HepG2 (cell line): ENCODE data around the gene SVBP. TPM values are rescaled to one million over a fixed set of nuclear protein-coding genes. Genes with fewer than 3 reads are reported as not detected.
A peak's percentile ranks its signal among the peaks of the same experiment; 100 is the strongest.

Experiments used
- AGO1 ChIP-seq: fragments of 200-400 bp; formaldehyde crosslinking; IDR thresholded peaks from 2 replicates; pipeline ENCODE4 v1.6.1; 2017; ENCODE audit warnings: mild to moderate bottlenecking, low read depth, low read length, moderate library complexity; ENCODE audit not compliant: poor library complexity, severe bottlenecking
- AKAP8 ChIP-seq: sonication (generic); formaldehyde crosslinking; IDR thresholded peaks from 2 replicates; pipeline ENCODE4 v1.5.1; 2020; ENCODE audit warnings: mild to moderate bottlenecking, missing genetic modification reagents
- FOSL1 ChIP-seq: sonication (generic); formaldehyde crosslinking; IDR thresholded peaks from 2 replicates; pipeline ENCODE4 v1.9.0; 2021; ENCODE audit warnings: missing genetic modification reagents, borderline replicate concordance
- FOXO4 ChIP-seq: sonication (generic); formaldehyde crosslinking; conservative IDR thresholded peaks from 2 replicates; pipeline ENCODE4 v1.8.1; 2023; ENCODE audit warnings: missing genetic modification reagents
- GZF1 ChIP-seq: sonication (generic); formaldehyde crosslinking; IDR thresholded peaks from 2 replicates; pipeline ENCODE4 v1.5.1; 2020; ENCODE audit warnings: mild to moderate bottlenecking, missing genetic modification reagents
- KLF16 ChIP-seq, 2 experiments: sonication (generic) in 1 of 2; formaldehyde crosslinking in 1 of 2; IDR thresholded peaks; 2 replicates each; pipeline versions ENCODE4 v1.6.1 to v1.8.0; 2016 to 2023; ENCODE audit warnings: missing genetic modification reagents in 2 of 2, missing compliant biosample characterization in 1 of 2
- MAZ ChIP-seq, 2 experiments: sonication (generic) in 1 of 2; formaldehyde crosslinking in 1 of 2; IDR thresholded peaks; 2 replicates each; pipeline versions ENCODE4 v1.5.0 to v1.6.1; 2012 to 2020; ENCODE audit warnings: low read depth in 2 of 2, mild to moderate bottlenecking in 2 of 2, borderline replicate concordance in 1 of 2, improper control_type of control experiment in 1 of 2, low read length in 1 of 2, missing genetic modification reagents in 1 of 2, moderate library complexity in 1 of 2
- MLLT10 ChIP-seq: sonication (generic); formaldehyde crosslinking; IDR thresholded peaks from 2 replicates; pipeline ENCODE4 v1.4.0; 2020; ENCODE audit warnings: missing genetic modification reagents
- ONECUT2 ChIP-seq: sonication (generic); formaldehyde crosslinking; IDR thresholded peaks from 2 replicates; pipeline ENCODE4 v1.4.0; 2020; ENCODE audit warnings: missing genetic modification reagents
- RBAK ChIP-seq: sonication (generic); formaldehyde crosslinking; IDR thresholded peaks from 2 replicates; pipeline ENCODE4 v1.5.1; 2020; ENCODE audit warnings: mild to moderate bottlenecking, missing genetic modification reagents
- RBFOX2 ChIP-seq: fragments of 200-400 bp; formaldehyde crosslinking; IDR thresholded peaks from 2 replicates; pipeline ENCODE4 v1.6.1; 2017; ENCODE audit warnings: low read depth, mild to moderate bottlenecking, low read length
- SMYD3 ChIP-seq: sonication (generic); formaldehyde crosslinking; IDR thresholded peaks from 2 replicates; pipeline ENCODE4 v1.8.1; 2023; ENCODE audit warnings: mild to moderate bottlenecking, missing genetic modification reagents
- ZNF10 ChIP-seq: sonication (generic); formaldehyde crosslinking; IDR thresholded peaks from 2 replicates; pipeline ENCODE4 v1.4.0; 2020; ENCODE audit warnings: mild to moderate bottlenecking, low read depth, missing genetic modification reagents, borderline replicate concordance
- ZNF235 ChIP-seq: sonication (generic); formaldehyde crosslinking; IDR thresholded peaks from 2 replicates; pipeline ENCODE4 v1.8.1; 2023; ENCODE audit warnings: mild to moderate bottlenecking, missing genetic modification reagents, borderline replicate concordance
- ZNF33A ChIP-seq: sonication (generic); formaldehyde crosslinking; IDR thresholded peaks from 2 replicates; pipeline ENCODE4 v1.5.1; 2020; ENCODE audit warnings: missing genetic modification reagents, mild to moderate bottlenecking, moderate library complexity, borderline replicate concordance
- ZNF772 ChIP-seq: sonication (generic); formaldehyde crosslinking; IDR thresholded peaks from 2 replicates; pipeline ENCODE4 v1.5.0; 2020; ENCODE audit warnings: mild to moderate bottlenecking, missing genetic modification reagents
- polyA plus RNA-seq, 8 experiments: library from polyadenylated mRNA; depleted of rRNA in 3 of 8; stranded (reverse) in 7 of 8; unstranded in 1 of 8; fragments of >200 nt; fragmentation: Illumina TruSeq in 4 of 8; extraction: Trizol in 4 of 8; gene quantifications; 2 replicates each; pipeline versions ENCODE4 v1.2.1 to v1.2.3, GENCODE V29; 2011 to 2016; ENCODE audit warnings: low read depth in 4 of 8, missing spikeins in 1 of 8, mixed read lengths in 1 of 8; ENCODE audit not compliant: insufficient read depth in 1 of 8
- total RNA-seq, 5 experiments: library from RNA; depleted of rRNA; stranded (reverse); fragments of >200 nt; fragmentation: Illumina TruSeq; extraction: Trizol; gene quantifications; 2 replicates each; pipeline ENCODE4 v1.2.3, GENCODE V29; 2016; ENCODE audit warnings: low read depth in 1 of 5
- TF ChIP-seq, protein P1 (sequence below): sonication (generic); formaldehyde crosslinking; IDR thresholded peaks from 2 replicates; pipeline ENCODE4 v1.5.1; 2020; ENCODE audit warnings: missing genetic modification reagents, mild to moderate bottlenecking, borderline replicate concordance
- TF ChIP-seq, protein P2 (sequence below): sonication (generic); formaldehyde crosslinking; IDR thresholded peaks from 2 replicates; pipeline ENCODE4 v1.8.0; 2022; ENCODE audit warnings: missing genetic modification reagents, low read depth, mild to moderate bottlenecking, borderline replicate concordance
- TF ChIP-seq, protein P3 (sequence below): sonication (generic); formaldehyde crosslinking; IDR thresholded peaks from 2 replicates; pipeline ENCODE4 v1.5.1; 2020; ENCODE audit warnings: mild to moderate bottlenecking, missing genetic modification reagents, moderate library complexity
- TF ChIP-seq, protein P4 (sequence below): IDR thresholded peaks from 2 replicates; pipeline ENCODE4 v1.6.1; 2016

SVBP gene
- total and polyA plus RNA-seq, 2 of the 13 experiments (the other 11 are each of a cell fraction or from before 2014, with no cell fraction given): 28.8 to 48.2 TPM

DNA sequence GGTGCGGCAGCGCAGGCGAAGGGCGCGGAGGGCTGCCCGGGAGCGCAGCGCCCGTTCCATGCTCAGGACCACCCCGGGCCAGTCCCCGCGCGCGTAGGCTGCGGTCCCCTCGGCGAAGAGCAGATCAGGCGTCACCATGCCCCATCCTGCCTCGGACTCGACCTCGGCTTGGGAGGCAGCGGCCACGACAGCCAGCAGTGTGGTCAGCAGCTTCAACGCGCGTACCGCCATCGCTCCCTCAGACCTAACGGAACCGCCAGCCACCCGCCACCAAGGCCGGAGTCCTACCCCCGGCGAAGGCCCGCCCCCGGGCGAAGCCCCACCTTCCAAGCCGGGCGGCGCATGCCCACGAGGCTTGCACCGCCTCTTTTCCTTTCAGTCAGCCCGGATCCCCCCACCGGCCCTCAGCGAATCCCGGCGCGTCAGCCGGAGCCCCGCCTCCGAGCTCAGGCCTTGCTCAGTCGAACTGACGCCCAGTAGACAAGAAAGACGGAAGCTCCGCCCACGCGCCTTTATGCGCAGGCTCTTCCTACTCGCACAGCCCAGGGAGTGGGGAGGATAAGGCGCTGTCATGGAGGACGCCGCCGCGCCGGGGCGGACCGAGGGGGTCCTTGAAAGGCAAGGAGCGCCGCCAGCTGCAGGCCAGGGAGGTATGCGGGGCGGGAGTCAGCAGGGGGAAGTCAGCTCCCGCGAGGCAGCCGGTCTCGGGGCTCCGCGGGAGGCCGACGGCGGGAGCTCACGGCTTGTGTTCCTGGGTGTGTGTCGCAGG, 50.3 kb downstream of the SVBP start, which contains the start of the genes C1orf50 and P3H1 (continued):
- TF ChIP-seq SMYD3 (peak; percentile 80; the same call in 1 of the 2 replicates), AKAP8 (no peak), RBAK (CRISPR knock-in tag) (no peak), ZNF33A (no peak), RBFOX2 (peak; percentile 92), ZNF10 (CRISPR knock-in tag) (no peak), GZF1 (CRISPR knock-in tag) (peak; percentile 86), ZNF772 (CRISPR knock-in tag) (peak; percentile 84), ONECUT2 (0 out of 2 replicates have a peak, but pooled peaks have one; percentile 42), FOSL1 (no peak), KLF16 (CRISPR knock-in tag; IDR thresholded peaks at IDR 0.05) (peak in 1 of 2 experiments; percentile 80; a peak in 2 of 4 replicates), MAZ (IDR thresholded peaks at IDR 0.05; ENCODE audit: borderline replicate concordance, low read depth, low read length) (peak; percentile 52; the same call in 1 of the 2 replicates), MAZ (CRISPR knock-in tag; IDR thresholded peaks at IDR 0.05; ENCODE audit: low read depth) (no peak; the same call in 1 of the 2 replicates), FOXO4 (CRISPR knock-in tag) (no peak), AGO1 (no peak), MLLT10 (CRISPR knock-in tag) (no peak), ZNF235 (CRISPR knock-in tag) (no peak; the same call in 1 of the 2 replicates)
- TF ChIP-seq, protein P1, sequence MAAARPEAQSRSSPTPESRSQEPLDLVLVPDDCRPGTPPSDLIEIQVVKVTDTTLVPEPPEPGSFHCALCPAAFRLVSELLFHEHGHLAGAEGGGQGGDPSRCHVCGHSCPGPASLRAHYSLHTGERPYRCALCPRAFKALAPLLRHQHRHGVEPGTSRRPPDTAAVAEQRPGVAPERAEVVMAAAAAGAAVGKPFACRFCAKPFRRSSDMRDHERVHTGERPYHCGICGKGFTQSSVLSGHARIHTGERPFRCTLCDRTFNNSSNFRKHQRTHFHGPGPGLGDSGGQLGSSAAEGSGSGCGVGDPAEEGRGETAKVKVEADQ (CRISPR knock-in tag): 0 out of 2 replicates have a peak, but pooled peaks have one; percentile 8
- TF ChIP-seq, protein P2, sequence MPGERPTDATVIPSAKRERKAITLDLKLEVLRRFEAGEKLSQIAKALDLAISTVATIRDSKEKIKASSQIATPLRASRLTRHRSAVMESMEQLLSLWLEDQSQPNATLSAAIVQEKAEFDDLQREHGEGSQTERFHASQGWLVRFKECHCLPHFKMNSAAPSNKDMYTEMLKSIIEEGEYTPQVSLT (CRISPR knock-in tag): no peak; the same call in 1 of the 2 replicates
- TF ChIP-seq, protein P3, sequence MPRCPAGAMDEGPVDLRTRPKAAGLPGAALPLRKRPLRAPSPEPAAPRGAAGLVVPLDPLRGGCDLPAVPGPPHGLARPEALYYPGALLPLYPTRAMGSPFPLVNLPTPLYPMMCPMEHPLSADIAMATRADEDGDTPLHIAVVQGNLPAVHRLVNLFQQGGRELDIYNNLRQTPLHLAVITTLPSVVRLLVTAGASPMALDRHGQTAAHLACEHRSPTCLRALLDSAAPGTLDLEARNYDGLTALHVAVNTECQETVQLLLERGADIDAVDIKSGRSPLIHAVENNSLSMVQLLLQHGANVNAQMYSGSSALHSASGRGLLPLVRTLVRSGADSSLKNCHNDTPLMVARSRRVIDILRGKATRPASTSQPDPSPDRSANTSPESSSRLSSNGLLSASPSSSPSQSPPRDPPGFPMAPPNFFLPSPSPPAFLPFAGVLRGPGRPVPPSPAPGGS: peak; percentile 3; the same call in 1 of the 2 replicates
- TF ChIP-seq, protein P4, sequence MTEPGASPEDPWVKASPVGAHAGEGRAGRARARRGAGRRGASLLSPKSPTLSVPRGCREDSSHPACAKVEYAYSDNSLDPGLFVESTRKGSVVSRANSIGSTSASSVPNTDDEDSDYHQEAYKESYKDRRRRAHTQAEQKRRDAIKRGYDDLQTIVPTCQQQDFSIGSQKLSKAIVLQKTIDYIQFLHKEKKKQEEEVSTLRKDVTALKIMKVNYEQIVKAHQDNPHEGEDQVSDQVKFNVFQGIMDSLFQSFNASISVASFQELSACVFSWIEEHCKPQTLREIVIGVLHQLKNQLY (CRISPR knock-in tag): no peak
